ENCODE results near the gene SLC19A1.

- TF ChIP-seq CTCF (IDR thresholded peaks at IDR 0.05; ENCODE audit: insufficient read depth, low read length): no peak
- no peak for TF ChIP-seq GABPA (IDR thresholded peaks at IDR 0.05; ENCODE audit: low read depth)
- TF ChIP-seq REST (IDR thresholded peaks at IDR 0.05; ENCODE audit: insufficient replicate concordance, low read depth): no peak
- no peak for TF ChIP-seq POLR2AphosphoS5 (IDR thresholded peaks at IDR 0.05; ENCODE audit: low read depth)
- no peak for TF ChIP-seq SPI1 (IDR thresholded peaks at IDR 0.05; ENCODE audit: borderline replicate concordance, low read depth)
Observed at GRCh38 chr21:45543710-45544448, 1.6 kb upstream of the SLC19A1 start.

Data from HL-60 (cell line).